Stimulated activated naive B cell treated with anti-CD40 and anti-IgM and Interleukin-4, amounts not matched to agents 10 μg/mL and 1 μg/mL and 100 μg/mL, for 72 hours (primary cell): Measurements from ENCODE around the gene TNFSF12.

Experiments used
- ATAC-seq, 2 donors: fragments of 150-1000 bp; cut with Tn5 transposase; replicated peaks; 2 replicates each; pipeline ENCODE4 v1.10.0; 2021; ENCODE audit warnings: moderate library complexity in 1 of 2
- DNase-seq: peaks from one replicate; pipeline ENCODE4 v3.0.0; 2021
- H3K27ac Mint-ChIP-seq: one replicate; pipeline ENCODE4 v1.8.0; 2022; ENCODE audit warnings: mild to moderate bottlenecking, mixed read lengths
- H3K27me3 Mint-ChIP-seq, 2 donors: one replicate each; pipeline ENCODE4 v1.8.0; 2022; ENCODE audit warnings: mixed read lengths in 2 of 2
- H3K36me3 Mint-ChIP-seq, 2 donors: one replicate each; pipeline ENCODE4 v1.8.0; 2022; ENCODE audit warnings: mixed read lengths in 2 of 2, mild to moderate bottlenecking in 1 of 2
- H3K4me1 Mint-ChIP-seq, 2 donors: one replicate each; pipeline ENCODE4 v1.8.0; 2022; ENCODE audit warnings: mixed read lengths in 2 of 2, mild to moderate bottlenecking in 1 of 2
- H3K4me3 Mint-ChIP-seq, 2 donors: one replicate each; pipeline ENCODE4 v1.8.0; 2022; ENCODE audit warnings: mild to moderate bottlenecking in 2 of 2, mixed read lengths in 2 of 2, moderate library complexity in 1 of 2
- H3K9me3 Mint-ChIP-seq, 2 donors: one replicate each; pipeline ENCODE4 v1.8.0; 2022; ENCODE audit warnings: mixed read lengths in 2 of 2, mild to moderate bottlenecking in 1 of 2

TNFSF12 gene

GRCh38 chr17:7569571-7569970, 20.7 kb downstream of the TNFSF12 start:
- ATAC-seq: no peak
- no peak for DNase-seq
- H3K36me3 Mint-ChIP-seq: peaks cover 69 to 81% of the 10 kb centered on the region in 2 donors
- no peak overlapping the region for H3K4me3 Mint-ChIP-seq
- H3K9me3 Mint-ChIP-seq: peaks cover 1 to 3% of the 10 kb centered on the region in 2 donors
- peaks cover 5 to 7% of the 10 kb centered on the region in 2 donors for H3K27me3 Mint-ChIP-seq
- peaks cover 15 to 51% of the 10 kb centered on the region in 2 donors for H3K4me1 Mint-ChIP-seq
- no peak overlapping the region for H3K27ac Mint-ChIP-seq

GRCh38 chr17:7570351-7570750, 21.5 kb downstream of the TNFSF12 start:
- peaks cover 5 to 7% of the 10 kb centered on the region in 2 donors for H3K27me3 Mint-ChIP-seq
- peak overlapping the region; percentile 32 for H3K27ac Mint-ChIP-seq
- no peak for ATAC-seq
- peaks cover 16 to 57% of the 10 kb centered on the region in 2 donors for H3K4me1 Mint-ChIP-seq
- H3K9me3 Mint-ChIP-seq: peaks cover 1 to 3% of the 10 kb centered on the region in 2 donors
- no peak for DNase-seq
- peaks cover 70 to 84% of the 10 kb centered on the region in 2 donors for H3K36me3 Mint-ChIP-seq
- peak overlapping the region in 1 of 2 donors; percentile 70 for H3K4me3 Mint-ChIP-seq

DNA sequence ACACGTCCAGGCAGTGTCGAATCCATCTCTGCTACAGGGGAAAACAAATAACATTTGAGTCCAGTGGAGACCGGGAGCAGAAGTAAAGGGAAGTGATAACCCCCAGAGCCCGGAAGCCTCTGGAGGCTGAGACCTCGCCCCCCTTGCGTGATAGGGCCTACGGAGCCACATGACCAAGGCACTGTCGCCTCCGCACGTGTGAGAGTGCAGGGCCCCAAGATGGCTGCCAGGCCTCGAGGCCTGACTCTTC, 23.4 kb downstream of the TNFSF12 start:
- H3K36me3 Mint-ChIP-seq: peaks cover 73 to 90% of the 10 kb centered on the region in 2 donors
- H3K9me3 Mint-ChIP-seq: peaks cover 1 to 3% of the 10 kb centered on the region in 2 donors
- H3K27ac Mint-ChIP-seq: peak overlapping the region; percentile 100
- ATAC-seq (no peak), DNase-seq (no peak)
- peaks cover 5 to 7% of the 10 kb centered on the region in 2 donors for H3K27me3 Mint-ChIP-seq
- peaks cover 24 to 75% of the 10 kb centered on the region in 2 donors for H3K4me1 Mint-ChIP-seq
- peak overlapping the region; percentile 98 to 99 for H3K4me3 Mint-ChIP-seq

DNA sequence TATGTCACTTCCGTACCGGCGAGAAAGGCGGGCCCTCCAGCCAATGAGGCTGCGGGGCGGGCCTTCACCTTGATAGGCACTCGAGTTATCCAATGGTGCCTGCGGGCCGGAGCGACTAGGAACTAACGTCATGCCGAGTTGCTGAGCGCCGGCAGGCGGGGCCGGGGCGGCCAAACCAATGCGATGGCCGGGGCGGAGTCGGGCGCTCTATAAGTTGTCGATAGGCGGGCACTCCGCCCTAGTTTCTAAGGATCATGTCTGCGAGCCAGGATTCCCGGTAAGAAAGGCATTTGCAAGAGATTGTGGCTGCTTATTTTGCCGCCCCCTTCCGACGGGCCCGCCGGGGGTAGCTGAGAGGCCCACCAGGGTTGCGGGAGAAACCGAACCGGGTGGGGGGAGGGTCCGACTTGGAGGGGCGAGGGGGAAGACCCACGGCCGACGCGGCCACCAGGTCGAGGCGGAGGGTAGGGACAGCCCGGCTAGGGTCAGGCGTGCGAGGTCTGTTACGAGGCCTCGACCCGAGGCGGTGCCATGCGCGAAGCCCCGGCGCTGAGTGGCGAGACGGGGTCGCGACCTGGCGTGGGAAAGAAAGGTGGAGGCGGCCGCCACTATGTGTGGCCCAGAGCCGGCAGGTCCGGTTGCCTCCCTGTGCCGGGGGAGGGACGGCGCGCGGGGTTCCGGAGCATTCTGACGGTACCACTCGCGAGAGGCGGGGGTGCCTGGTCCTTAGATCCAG, 23.9 kb downstream of the TNFSF12 start:
- Mint-ChIP-seq H3K4me3 (peak overlapping the region; percentile 98 to 99), H3K27ac (peak overlapping the region; percentile 100), H3K4me1 (peaks cover 28 to 75% of the 10 kb centered on the region in 2 donors), H3K27me3 (peaks cover 5 to 7% of the 10 kb centered on the region in 2 donors), H3K36me3 (peaks cover 73 to 89% of the 10 kb centered on the region in 2 donors), H3K9me3 (peaks cover 1 to 3% of the 10 kb centered on the region in 2 donors)
- ATAC-seq: peak; percentile 89 to 93
- DNase-seq: peak; percentile 100

GRCh38 chr17:7573324-7574080, 24.6 kb downstream of the TNFSF12 start:
- peaks cover 77 to 96% of the 10 kb centered on the region in 2 donors for H3K36me3 Mint-ChIP-seq
- peak; percentile 40 to 50 for ATAC-seq
- H3K4me1 Mint-ChIP-seq: peaks cover 31 to 81% of the 10 kb centered on the region in 2 donors
- H3K27ac Mint-ChIP-seq: peak overlapping the region; percentile 100
- H3K4me3 Mint-ChIP-seq: peak overlapping the region; percentile 98 to 99
- peak; percentile 77 for DNase-seq
- H3K27me3 Mint-ChIP-seq: peaks cover 5 to 7% of the 10 kb centered on the region in 2 donors
- peaks cover 1 to 3% of the 10 kb centered on the region in 2 donors for H3K9me3 Mint-ChIP-seq

DNA sequence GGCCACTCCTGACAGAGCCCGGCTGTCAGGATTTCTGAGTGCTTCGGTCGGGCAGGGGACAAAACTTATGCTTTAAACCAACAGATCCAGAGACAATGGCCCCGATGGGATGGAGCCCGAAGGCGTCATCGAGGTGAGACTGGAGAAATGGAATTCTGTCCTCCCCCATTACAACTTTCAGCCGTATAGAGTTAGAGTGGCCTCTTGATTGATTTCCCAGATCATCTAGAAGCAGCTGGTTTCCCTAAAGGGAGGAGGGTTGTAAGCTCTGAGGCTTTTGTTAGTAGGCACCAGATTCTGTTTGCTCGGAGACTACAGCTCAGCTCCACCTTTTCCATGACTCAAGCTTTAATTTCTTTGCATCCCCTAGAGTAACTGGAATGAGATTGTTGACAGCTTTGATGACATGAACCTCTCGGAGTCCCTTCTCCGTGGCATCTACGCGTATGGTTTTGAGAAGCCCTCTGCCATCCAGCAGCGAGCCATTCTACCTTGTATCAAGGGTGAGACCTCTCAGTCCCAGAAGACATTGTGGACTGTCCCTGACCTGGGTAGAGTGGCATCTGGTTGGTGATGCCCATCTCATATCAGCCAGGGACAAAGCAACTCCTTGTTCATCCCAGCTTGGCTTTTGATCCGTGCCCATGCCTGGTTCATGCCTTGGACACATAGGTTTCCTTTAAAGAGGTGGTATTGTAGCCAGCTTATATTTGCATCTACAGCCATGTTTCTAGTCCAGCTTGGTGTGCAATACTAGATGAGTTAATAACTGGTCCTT, 25.5 kb downstream of the TNFSF12 start:
- Mint-ChIP-seq H3K4me3 (peak overlapping the region; percentile 98 to 99), H3K4me1 (peaks cover 38 to 89% of the 10 kb centered on the region in 2 donors), H3K36me3 (peaks cover 79 to 96% of the 10 kb centered on the region in 2 donors), H3K27ac (peak overlapping the region; percentile 100), H3K27me3 (peaks cover 5 to 7% of the 10 kb centered on the region in 2 donors), H3K9me3 (peaks cover 1 to 3% of the 10 kb centered on the region in 2 donors)
- DNase-seq (no peak), ATAC-seq (no peak)

- Mint-ChIP-seq H3K27ac (peak overlapping the region; percentile 100), H3K9me3 (peaks cover 1 to 3% of the 10 kb centered on the region in 2 donors), H3K36me3 (peaks cover 79 to 96% of the 10 kb centered on the region in 2 donors), H3K4me3 (peak overlapping the region; percentile 98 to 99), H3K4me1 (peaks cover 48 to 90% of the 10 kb centered on the region in 2 donors), H3K27me3 (peaks cover 5 to 7% of the 10 kb centered on the region in 2 donors)
- no peak for DNase-seq
- no peak for ATAC-seq
These were observed 26.6 kb downstream of the TNFSF12 start for GRCh38 chr17:7575481-7575883.

DNA sequence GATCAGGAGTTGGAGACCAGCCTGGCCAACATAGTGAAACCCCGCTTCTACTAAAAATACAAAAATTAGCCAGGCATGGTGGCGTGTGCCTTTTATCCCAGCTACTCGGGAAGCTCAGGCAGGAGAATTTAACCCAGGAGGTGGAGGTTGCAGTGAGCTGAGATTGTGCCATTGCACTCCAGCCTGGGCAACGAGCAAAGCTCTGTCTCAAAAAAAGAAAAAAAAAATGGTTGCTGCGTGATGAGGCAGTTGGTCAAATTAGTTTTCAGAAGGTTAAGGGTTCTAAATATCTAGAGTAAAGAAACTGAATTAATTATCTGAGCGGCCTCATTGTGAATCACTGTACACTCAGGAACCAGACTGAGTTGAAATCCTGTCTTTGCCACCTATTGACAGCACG, 27.1 kb downstream of the TNFSF12 start:
- peaks cover 79 to 96% of the 10 kb centered on the region in 2 donors for H3K36me3 Mint-ChIP-seq
- H3K27me3 Mint-ChIP-seq: peaks cover 5 to 7% of the 10 kb centered on the region in 2 donors
- DNase-seq (no peak), ATAC-seq (no peak)
- peak overlapping the region; percentile 16 to 99 for H3K4me3 Mint-ChIP-seq
- peaks cover 50 to 90% of the 10 kb centered on the region in 2 donors for H3K4me1 Mint-ChIP-seq
- peak overlapping the region; percentile 100 for H3K27ac Mint-ChIP-seq
- peaks cover 1 to 3% of the 10 kb centered on the region in 2 donors for H3K9me3 Mint-ChIP-seq

- ATAC-seq (no peak), DNase-seq (no peak)
- H3K27me3 Mint-ChIP-seq: peaks cover 5 to 7% of the 10 kb centered on the region in 2 donors
- H3K4me3 Mint-ChIP-seq: peak overlapping the region; percentile 8 to 53
- H3K9me3 Mint-ChIP-seq: peaks cover 1 to 3% of the 10 kb centered on the region in 2 donors
- H3K4me1 Mint-ChIP-seq: peaks cover 52 to 90% of the 10 kb centered on the region in 2 donors
- peaks cover 78 to 96% of the 10 kb centered on the region in 2 donors for H3K36me3 Mint-ChIP-seq
- peak overlapping the region; percentile 100 for H3K27ac Mint-ChIP-seq
These were observed 27.6 kb downstream of the TNFSF12 start for GRCh38 chr17:7576432-7576937.

GRCh38 chr17:7577327-7578199, 28.7 kb downstream of the TNFSF12 start:
- peaks cover 58 to 92% of the 10 kb centered on the region in 2 donors for H3K4me1 Mint-ChIP-seq
- H3K4me3 Mint-ChIP-seq: peak overlapping the region in 1 of 2 donors; percentile 44
- peaks cover 4 to 6% of the 10 kb centered on the region in 2 donors for H3K27me3 Mint-ChIP-seq
- peaks cover 1 to 3% of the 10 kb centered on the region in 2 donors for H3K9me3 Mint-ChIP-seq
- H3K27ac Mint-ChIP-seq: peak overlapping the region; percentile 100
- peaks cover 78 to 95% of the 10 kb centered on the region in 2 donors for H3K36me3 Mint-ChIP-seq
- ATAC-seq (no peak), DNase-seq (no peak)

DNA sequence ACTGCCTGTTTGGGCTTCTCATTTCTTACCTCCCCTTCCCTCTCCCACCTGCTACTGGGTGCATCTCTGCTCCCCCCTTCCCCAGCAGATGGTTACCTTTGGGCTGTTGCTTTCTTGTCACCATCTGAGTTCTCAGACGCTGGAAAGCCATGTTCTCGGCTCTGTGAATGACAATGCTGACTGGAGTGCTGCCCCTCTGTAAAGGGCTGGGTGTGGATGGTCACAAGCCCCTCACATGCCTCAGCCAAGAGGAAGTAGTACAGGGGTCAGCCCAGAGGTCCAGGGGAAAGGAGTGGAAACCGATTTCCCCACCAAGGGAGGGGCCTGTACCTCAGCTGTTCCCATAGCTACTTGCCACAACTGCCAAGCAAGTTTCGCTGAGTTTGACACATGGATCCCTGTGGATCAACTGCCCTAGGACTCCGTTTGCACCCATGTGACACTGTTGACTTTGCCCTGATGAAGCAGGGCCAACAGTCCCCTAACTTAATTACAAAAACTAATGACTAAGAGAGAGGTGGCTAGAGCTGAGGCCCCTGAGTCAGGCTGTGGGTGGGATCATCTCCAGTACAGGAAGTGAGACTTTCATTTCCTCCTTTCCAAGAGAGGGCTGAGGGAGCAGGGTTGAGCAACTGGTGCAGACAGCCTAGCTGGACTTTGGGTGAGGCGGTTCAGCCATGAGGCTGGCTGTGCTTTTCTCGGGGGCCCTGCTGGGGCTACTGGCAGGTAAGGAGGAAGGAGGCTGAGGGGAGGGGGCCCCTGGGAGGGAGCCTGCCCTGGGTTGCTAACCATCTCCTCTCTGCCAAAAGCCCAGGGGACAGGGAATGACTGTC, 30.4 kb downstream of the TNFSF12 start, which contains the start of gene CD68:
CD68 (plus strand) TSS at position 638 of the 833 bp plus-strand sequence; CDS start at position 678, 40 bp downstream.
- no peaks in the 10 kb centered on the region for H3K27me3 Mint-ChIP-seq
- H3K4me1 Mint-ChIP-seq: peaks cover 59 to 87% of the 10 kb centered on the region in 2 donors
- H3K9me3 Mint-ChIP-seq: no peaks in the 10 kb centered on the region
- ATAC-seq (peak; percentile 81 to 82), DNase-seq (peak; percentile 83)
- peaks cover 72 to 90% of the 10 kb centered on the region in 2 donors for H3K36me3 Mint-ChIP-seq
- peak within 1 kb of the TSS; percentile 77 to 79 for H3K4me3 Mint-ChIP-seq
- H3K27ac Mint-ChIP-seq: peak within 1 kb of the TSS; percentile 100

DNA sequence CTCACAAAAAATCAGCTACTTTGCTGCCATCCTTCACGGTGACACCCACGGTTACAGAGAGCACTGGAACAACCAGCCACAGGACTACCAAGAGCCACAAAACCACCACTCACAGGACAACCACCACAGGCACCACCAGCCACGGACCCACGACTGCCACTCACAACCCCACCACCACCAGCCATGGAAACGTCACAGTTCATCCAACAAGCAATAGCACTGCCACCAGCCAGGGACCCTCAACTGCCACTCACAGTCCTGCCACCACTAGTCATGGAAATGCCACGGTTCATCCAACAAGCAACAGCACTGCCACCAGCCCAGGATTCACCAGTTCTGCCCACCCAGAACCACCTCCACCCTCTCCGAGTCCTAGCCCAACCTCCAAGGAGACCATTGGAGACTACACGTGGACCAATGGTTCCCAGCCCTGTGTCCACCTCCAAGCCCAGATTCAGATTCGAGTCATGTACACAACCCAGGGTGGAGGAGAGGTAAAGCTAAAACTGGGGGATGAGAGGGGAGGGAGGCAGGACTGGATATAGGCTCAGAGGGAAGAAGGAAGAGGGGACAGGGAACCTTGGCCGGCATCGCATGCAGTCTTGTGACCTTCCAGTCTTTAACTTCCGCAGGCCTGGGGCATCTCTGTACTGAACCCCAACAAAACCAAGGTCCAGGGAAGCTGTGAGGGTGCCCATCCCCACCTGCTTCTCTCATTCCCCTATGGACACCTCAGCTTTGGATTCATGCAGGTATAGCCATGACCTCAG, 31.2 kb downstream of the TNFSF12 start:
- no peak for DNase-seq
- Mint-ChIP-seq H3K4me1 (peaks cover 59 to 91% of the 10 kb centered on the region in 2 donors), H3K27me3 (no peaks in the 10 kb centered on the region), H3K9me3 (no peaks in the 10 kb centered on the region), H3K36me3 (peaks cover 72 to 88% of the 10 kb centered on the region in 2 donors), H3K4me3 (peak overlapping the region; percentile 77 to 79), H3K27ac (peak overlapping the region; percentile 100)
- ATAC-seq: peak; percentile 3 to 6
